GM12891 (cell line): ENCODE results near the gene APBA2.
"Not testable (repeated sequence)": the region's sequence is repeated elsewhere in the genome, so short reads cannot be mapped to it uniquely, and the experiment has no call there.

Experiments used
- POLR2AphosphoS5 ChIP-seq: IDR thresholded peaks from 2 replicates; pipeline ENCODE4 v1.6.1; 2011; ENCODE audit warnings: low read depth, low read length, control low read depth
- SPI1 ChIP-seq: IDR thresholded peaks from 2 replicates; pipeline ENCODE4 v1.6.1; 2011; ENCODE audit warnings: low read depth, low read length, control low read depth

DNA sequence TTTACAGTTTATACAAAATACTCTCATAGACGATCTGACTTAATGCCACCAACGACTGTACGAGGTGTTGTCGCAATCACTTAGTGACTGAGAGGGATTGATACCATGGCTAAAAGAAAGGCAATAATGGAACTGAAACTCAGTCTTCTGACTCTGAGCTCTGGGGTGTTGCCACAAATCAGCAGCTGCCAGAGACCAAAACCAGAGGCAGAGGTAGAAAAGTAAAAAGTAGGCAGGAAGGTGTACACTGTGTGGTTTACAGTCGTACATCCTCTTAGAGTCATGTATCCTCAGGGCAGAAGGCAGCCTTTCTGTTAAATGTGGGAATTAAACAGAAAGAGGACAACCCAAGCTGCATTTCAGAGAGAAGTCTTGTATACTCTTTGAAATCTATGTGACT, 38.5 kb upstream of the APBA2 start:
- TF ChIP-seq SPI1, POLR2AphosphoS5: not testable (repeated sequence)
